Measurements from ENCODE around the gene PLOD1. TPM values are rescaled to one million over a fixed set of nuclear protein-coding genes. Genes with fewer than 3 reads are reported as not detected.
A peak's percentile ranks its signal among the peaks of the same experiment; 100 is the strongest.

The PLOD1 gene
- total and polyA plus RNA-seq, 2 of the 13 experiments (the other 11 are each of a cell fraction or from before 2014, with no cell fraction given), result 70.1 to 318 TPM

- TF ChIP-seq KLF15 (CRISPR knock-in tag; IDR thresholded peaks at IDR 0.05; ENCODE audit: borderline replicate concordance) (0 out of 2 replicates have a peak, but pooled peaks have one; percentile 51), RBAK (CRISPR knock-in tag; IDR thresholded peaks at IDR 0.05) (no peak), KLF11 (CRISPR knock-in tag; IDR thresholded peaks at IDR 0.05) (peak; percentile 61; the same call in 1 of the 2 replicates), RAD21 (CRISPR knock-in tag; IDR thresholded peaks at IDR 0.05) (peak; percentile 61), FOXJ3 (CRISPR knock-in tag; IDR thresholded peaks at IDR 0.05; ENCODE audit: borderline replicate concordance) (peak; percentile 92), ZNF749 (CRISPR knock-in tag; IDR thresholded peaks at IDR 0.05; ENCODE audit: borderline replicate concordance) (0 out of 2 replicates have a peak, but pooled peaks have one; percentile 75), ZNF10 (CRISPR knock-in tag; IDR thresholded peaks at IDR 0.05; ENCODE audit: borderline replicate concordance, low read depth) (no peak), ZSCAN21 (CRISPR knock-in tag; IDR thresholded peaks at IDR 0.05; ENCODE audit: borderline replicate concordance) (peak; percentile 82; the same call in 1 of the 2 replicates), EHMT2 (IDR thresholded peaks at IDR 0.05; ENCODE audit: borderline replicate concordance, low read depth, low read length) (no peak), SP2 (CRISPR knock-in tag; IDR thresholded peaks at IDR 0.05) (no peak), PPARG (CRISPR knock-in tag; conservative IDR thresholded peaks at IDR 0.05) (peak; percentile 57), ZNF598 (CRISPR knock-in tag; IDR thresholded peaks at IDR 0.05; ENCODE audit: borderline replicate concordance) (no peak; the same call in 1 of the 2 replicates), RELA (CRISPR knock-in tag; IDR thresholded peaks at IDR 0.05) (no peak), EEA1 (CRISPR knock-in tag; IDR thresholded peaks at IDR 0.05; ENCODE audit: borderline replicate concordance) (no peak), POLR2G (IDR thresholded peaks at IDR 0.05; ENCODE audit: low read depth, low read length) (peak; percentile 100), ARID2 (CRISPR knock-in tag; IDR thresholded peaks at IDR 0.05; ENCODE audit: borderline replicate concordance) (0 out of 2 replicates have a peak, but pooled peaks have one; percentile 24), ZNF136 (CRISPR knock-in tag; IDR thresholded peaks at IDR 0.05; ENCODE audit: low read depth) (0 out of 2 replicates have a peak, but pooled peaks have one; percentile 64), ZNF773 (CRISPR knock-in tag; IDR thresholded peaks at IDR 0.05; ENCODE audit: borderline replicate concordance) (no peak), ZNF790 (CRISPR knock-in tag; IDR thresholded peaks at IDR 0.05; ENCODE audit: borderline replicate concordance) (no peak), GMEB2 (CRISPR knock-in tag; IDR thresholded peaks at IDR 0.05; ENCODE audit: low read depth) (no peak), CAMTA2 (CRISPR knock-in tag; IDR thresholded peaks at IDR 0.05; ENCODE audit: borderline replicate concordance) (no peak), MATR3 (CRISPR knock-in tag; IDR thresholded peaks at IDR 0.05) (no peak)
- TF ChIP-seq, protein P1, sequence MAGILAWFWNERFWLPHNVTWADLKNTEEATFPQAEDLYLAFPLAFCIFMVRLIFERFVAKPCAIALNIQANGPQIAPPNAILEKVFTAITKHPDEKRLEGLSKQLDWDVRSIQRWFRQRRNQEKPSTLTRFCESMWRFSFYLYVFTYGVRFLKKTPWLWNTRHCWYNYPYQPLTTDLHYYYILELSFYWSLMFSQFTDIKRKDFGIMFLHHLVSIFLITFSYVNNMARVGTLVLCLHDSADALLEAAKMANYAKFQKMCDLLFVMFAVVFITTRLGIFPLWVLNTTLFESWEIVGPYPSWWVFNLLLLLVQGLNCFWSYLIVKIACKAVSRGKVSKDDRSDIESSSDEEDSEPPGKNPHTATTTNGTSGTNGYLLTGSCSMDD (CRISPR knock-in tag; IDR thresholded peaks at IDR 0.05), result no peak
- TF ChIP-seq, protein P2, sequence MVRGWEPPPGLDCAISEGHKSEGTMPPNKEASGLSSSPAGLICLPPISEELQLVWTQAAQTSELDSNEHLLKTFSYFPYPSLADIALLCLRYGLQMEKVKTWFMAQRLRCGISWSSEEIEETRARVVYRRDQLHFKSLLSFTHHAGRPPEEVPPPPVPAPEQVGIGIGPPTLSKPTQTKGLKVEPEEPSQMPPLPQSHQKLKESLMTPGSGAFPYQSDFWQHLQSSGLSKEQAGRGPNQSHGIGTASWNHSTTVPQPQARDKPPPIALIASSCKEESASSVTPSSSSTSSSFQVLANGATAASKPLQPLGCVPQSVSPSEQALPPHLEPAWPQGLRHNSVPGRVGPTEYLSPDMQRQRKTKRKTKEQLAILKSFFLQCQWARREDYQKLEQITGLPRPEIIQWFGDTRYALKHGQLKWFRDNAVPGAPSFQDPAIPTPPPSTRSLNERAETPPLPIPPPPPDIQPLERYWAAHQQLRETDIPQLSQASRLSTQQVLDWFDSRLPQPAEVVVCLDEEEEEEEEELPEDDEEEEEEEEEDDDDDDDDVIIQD (CRISPR knock-in tag; IDR thresholded peaks at IDR 0.05; ENCODE audit: low read depth), result no peak
- TF ChIP-seq, protein P3, sequence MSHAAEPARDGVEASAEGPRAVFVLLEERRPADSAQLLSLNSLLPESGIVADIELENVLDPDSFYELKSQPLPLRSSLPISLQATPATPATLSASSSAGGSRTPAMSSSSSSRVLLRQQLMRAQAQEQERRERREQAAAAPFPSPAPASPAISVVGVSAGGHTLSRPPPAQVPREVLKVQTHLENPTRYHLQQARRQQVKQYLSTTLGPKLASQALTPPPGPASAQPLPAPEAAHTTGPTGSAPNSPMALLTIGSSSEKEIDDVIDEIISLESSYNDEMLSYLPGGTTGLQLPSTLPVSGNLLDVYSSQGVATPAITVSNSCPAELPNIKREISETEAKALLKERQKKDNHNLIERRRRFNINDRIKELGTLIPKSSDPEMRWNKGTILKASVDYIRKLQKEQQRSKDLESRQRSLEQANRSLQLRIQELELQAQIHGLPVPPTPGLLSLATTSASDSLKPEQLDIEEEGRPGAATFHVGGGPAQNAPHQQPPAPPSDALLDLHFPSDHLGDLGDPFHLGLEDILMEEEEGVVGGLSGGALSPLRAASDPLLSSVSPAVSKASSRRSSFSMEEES (CRISPR knock-in tag; IDR thresholded peaks at IDR 0.05), result peak; percentile 73
These were observed 26.3 kb upstream of the PLOD1 start (continued) for GRCh38 chr1:11908095-11908675.
